ENCODE measurements around the gene DMAC1.

DMAC1 gene

GRCh38 chr9:7782400-7783120, 17.0 kb downstream of the DMAC1 start:
- no peak for DNase-seq
- no peak for ATAC-seq

- DNase-seq (no peak), ATAC-seq (no peak)
Observed at GRCh38 chr9:7780261-7780988, 19.2 kb downstream of the DMAC1 start.

- no peak for ATAC-seq
- DNase-seq, result no peak
Observed at GRCh38 chr9:7778851-7779600, 20.6 kb downstream of the DMAC1 start.

- DNase-seq (no peak), ATAC-seq (no peak)
Observed at GRCh38 chr9:7777771-7778170, 21.8 kb downstream of the DMAC1 start.

GRCh38 chr9:7770111-7770510, 29.5 kb downstream of the DMAC1 start:
- ATAC-seq, result no peak
- no peak for DNase-seq

- ATAC-seq (no peak), DNase-seq (no peak)
Observed at GRCh38 chr9:7762600-7762999, 37.0 kb downstream of the DMAC1 start.

GRCh38 chr9:7760014-7760415, 39.6 kb downstream of the DMAC1 start:
- ATAC-seq, result no peak

GRCh38 chr9:7756088-7756487, 43.5 kb downstream of the DMAC1 start:
- ATAC-seq, result peak; percentile 96
- DNase-seq, result no peak

More at GRCh38 chr9:7760014-7760415, 39.6 kb downstream of the DMAC1 start:
- no peak for DNase-seq

- no peak for DNase-seq
Observed at GRCh38 chr9:7752481-7752880, 47.1 kb downstream of the DMAC1 start.

More at GRCh38 chr9:7752481-7752880, 47.1 kb downstream of the DMAC1 start:
- ATAC-seq, result no peak

Measured in stimulated activated naive CD8-positive, alpha-beta T cell treated with anti-CD3 and anti-CD28 coated beads, Interleukin-15, Interleukin-2, amounts not matched to agents 100 U/mL and 50 U/mL, for 24 hours (primary cell).